DMS114 treated with DMSO at 0.1 percent for 48 hours (cell line): ENCODE results near the gene FBLN1.

Experiments used
- DNase-seq: peaks from one replicate; lab custom pipeline; 2025; ENCODE audit not compliant: unreplicated experiment; lab: John Stamatoyannopoulos, UW

Gene FBLN1

GRCh38 chr22:45629469-45630089 is 126.9 kb downstream of the FBLN1 start:
- DNase-seq, result no peak

- DNase-seq, result no peak
These were observed 127.8 kb downstream of the FBLN1 start for GRCh38 chr22:45630436-45630835.

- no peak for DNase-seq
These were observed 128.6 kb downstream of the FBLN1 start for GRCh38 chr22:45631140-45631840.

GRCh38 chr22:45631841-45632238 is 129.2 kb downstream of the FBLN1 start:
- DNase-seq, result no peak

GRCh38 chr22:45632791-45633515 is 130.3 kb downstream of the FBLN1 start:
- no peak for DNase-seq

- no peak for DNase-seq
These were observed 134.0 kb downstream of the FBLN1 start for GRCh38 chr22:45636683-45637082.

- no peak for DNase-seq
These were observed 135.5 kb downstream of the FBLN1 start for GRCh38 chr22:45638197-45638596.

- no peak for DNase-seq
These were observed 136.4 kb downstream of the FBLN1 start for GRCh38 chr22:45638834-45639746.

GRCh38 chr22:45639747-45640102 is 137.0 kb downstream of the FBLN1 start:
- DNase-seq, result no peak

GRCh38 chr22:45640291-45640940 is 137.7 kb downstream of the FBLN1 start:
- no peak for DNase-seq

GRCh38 chr22:45640941-45641621 is 138.4 kb downstream of the FBLN1 start:
- DNase-seq, result no peak

GRCh38 chr22:45642986-45643385 is 140.3 kb downstream of the FBLN1 start:
- no peak for DNase-seq

GRCh38 chr22:45644714-45645113 is 142.0 kb downstream of the FBLN1 start:
- no peak for DNase-seq

- DNase-seq, result no peak
These were observed 142.5 kb downstream of the FBLN1 start for GRCh38 chr22:45645150-45645525.

- peak; percentile 35 for DNase-seq
These were observed 143.1 kb downstream of the FBLN1 start for GRCh38 chr22:45645526-45646414.

GRCh38 chr22:45647532-45648225 is 145.0 kb downstream of the FBLN1 start:
- DNase-seq, result no peak

GRCh38 chr22:45648301-45649117 is 145.8 kb downstream of the FBLN1 start:
- DNase-seq, result no peak

- DNase-seq, result no peak
These were observed 147.1 kb downstream of the FBLN1 start for GRCh38 chr22:45649809-45650208.
